ENCODE results near the gene KIF1A. TPM values are rescaled to one million over a fixed set of nuclear protein-coding genes. Genes with fewer than 3 reads are reported as not detected.

The KIF1A gene
- total and polyA plus RNA-seq, 2 of the 13 experiments (the other 11 are each of a cell fraction or from before 2014, with no cell fraction given) = 0.01 TPM; not detected in 1

GRCh38 chr2:240752209-240752608 lies 67.8 kb downstream of the KIF1A start (continued):
- TF ChIP-seq RARG (CRISPR knock-in tag; IDR thresholded peaks at IDR 0.05; ENCODE audit: low read depth) = no peak
- no peak for TF ChIP-seq ZNF441 (CRISPR knock-in tag; IDR thresholded peaks at IDR 0.05; ENCODE audit: borderline replicate concordance)
- no peak for TF ChIP-seq ZNF777 (CRISPR knock-in tag; IDR thresholded peaks at IDR 0.05)
- TF ChIP-seq, protein P1, sequence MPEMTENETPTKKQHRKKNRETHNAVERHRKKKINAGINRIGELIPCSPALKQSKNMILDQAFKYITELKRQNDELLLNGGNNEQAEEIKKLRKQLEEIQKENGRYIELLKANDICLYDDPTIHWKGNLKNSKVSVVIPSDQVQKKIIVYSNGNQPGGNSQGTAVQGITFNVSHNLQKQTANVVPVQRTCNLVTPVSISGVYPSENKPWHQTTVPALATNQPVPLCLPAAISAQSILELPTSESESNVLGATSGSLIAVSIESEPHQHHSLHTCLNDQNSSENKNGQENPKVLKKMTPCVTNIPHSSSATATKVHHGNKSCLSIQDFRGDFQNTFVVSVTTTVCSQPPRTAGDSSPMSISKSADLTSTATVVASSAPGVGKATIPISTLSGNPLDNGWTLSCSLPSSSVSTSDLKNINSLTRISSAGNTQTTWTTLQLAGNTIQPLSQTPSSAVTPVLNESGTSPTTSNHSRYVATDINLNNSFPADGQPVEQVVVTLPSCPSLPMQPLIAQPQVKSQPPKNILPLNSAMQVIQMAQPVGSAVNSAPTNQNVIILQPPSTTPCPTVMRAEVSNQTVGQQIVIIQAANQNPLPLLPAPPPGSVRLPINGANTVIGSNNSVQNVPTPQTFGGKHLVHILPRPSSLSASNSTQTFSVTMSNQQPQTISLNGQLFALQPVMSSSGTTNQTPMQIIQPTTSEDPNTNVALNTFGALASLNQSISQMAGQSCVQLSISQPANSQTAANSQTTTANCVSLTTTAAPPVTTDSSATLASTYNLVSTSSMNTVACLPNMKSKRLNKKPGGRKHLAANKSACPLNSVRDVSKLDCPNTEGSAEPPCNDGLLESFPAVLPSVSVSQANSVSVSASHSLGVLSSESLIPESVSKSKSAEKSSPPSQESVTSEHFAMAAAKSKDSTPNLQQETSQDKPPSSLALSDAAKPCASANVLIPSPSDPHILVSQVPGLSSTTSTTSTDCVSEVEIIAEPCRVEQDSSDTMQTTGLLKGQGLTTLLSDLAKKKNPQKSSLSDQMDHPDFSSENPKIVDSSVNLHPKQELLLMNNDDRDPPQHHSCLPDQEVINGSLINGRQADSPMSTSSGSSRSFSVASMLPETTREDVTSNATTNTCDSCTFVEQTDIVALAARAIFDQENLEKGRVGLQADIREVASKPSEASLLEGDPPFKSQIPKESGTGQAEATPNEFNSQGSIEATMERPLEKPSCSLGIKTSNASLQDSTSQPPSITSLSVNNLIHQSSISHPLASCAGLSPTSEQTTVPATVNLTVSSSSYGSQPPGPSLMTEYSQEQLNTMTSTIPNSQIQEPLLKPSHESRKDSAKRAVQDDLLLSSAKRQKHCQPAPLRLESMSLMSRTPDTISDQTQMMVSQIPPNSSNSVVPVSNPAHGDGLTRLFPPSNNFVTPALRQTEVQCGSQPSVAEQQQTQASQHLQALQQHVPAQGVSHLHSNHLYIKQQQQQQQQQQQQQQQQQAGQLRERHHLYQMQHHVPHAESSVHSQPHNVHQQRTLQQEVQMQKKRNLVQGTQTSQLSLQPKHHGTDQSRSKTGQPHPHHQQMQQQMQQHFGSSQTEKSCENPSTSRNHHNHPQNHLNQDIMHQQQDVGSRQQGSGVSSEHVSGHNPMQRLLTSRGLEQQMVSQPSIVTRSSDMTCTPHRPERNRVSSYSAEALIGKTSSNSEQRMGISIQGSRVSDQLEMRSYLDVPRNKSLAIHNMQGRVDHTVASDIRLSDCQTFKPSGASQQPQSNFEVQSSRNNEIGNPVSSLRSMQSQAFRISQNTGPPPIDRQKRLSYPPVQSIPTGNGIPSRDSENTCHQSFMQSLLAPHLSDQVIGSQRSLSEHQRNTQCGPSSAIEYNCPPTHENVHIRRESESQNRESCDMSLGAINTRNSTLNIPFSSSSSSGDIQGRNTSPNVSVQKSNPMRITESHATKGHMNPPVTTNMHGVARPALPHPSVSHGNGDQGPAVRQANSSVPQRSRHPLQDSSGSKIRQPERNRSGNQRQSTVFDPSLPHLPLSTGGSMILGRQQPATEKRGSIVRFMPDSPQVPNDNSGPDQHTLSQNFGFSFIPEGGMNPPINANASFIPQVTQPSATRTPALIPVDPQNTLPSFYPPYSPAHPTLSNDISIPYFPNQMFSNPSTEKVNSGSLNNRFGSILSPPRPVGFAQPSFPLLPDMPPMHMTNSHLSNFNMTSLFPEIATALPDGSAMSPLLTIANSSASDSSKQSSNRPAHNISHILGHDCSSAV (CRISPR knock-in tag; IDR thresholded peaks at IDR 0.05; ENCODE audit: borderline replicate concordance) = no peak
- TF ChIP-seq, protein P2, sequence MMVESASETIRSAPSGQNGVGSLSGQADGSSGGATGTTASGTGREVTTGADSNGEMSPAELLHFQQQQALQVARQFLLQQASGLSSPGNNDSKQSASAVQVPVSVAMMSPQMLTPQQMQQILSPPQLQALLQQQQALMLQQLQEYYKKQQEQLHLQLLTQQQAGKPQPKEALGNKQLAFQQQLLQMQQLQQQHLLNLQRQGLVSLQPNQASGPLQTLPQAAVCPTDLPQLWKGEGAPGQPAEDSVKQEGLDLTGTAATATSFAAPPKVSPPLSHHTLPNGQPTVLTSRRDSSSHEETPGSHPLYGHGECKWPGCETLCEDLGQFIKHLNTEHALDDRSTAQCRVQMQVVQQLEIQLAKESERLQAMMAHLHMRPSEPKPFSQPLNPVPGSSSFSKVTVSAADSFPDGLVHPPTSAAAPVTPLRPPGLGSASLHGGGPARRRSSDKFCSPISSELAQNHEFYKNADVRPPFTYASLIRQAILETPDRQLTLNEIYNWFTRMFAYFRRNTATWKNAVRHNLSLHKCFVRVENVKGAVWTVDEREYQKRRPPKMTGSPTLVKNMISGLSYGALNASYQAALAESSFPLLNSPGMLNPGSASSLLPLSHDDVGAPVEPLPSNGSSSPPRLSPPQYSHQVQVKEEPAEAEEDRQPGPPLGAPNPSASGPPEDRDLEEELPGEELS (CRISPR knock-in tag; IDR thresholded peaks at IDR 0.05) = no peak
- TF ChIP-seq AGO2 (optimal IDR thresholded peaks at IDR 0.05; ENCODE audit: low read depth, low read length) = no peak
- TF ChIP-seq FOXK1 (CRISPR knock-in tag; IDR thresholded peaks at IDR 0.05; ENCODE audit: borderline replicate concordance, low read depth) = no peak
- TF ChIP-seq DR1 (CRISPR knock-in tag; IDR thresholded peaks at IDR 0.05) = no peak
- no peak for TF ChIP-seq ZNF761 (CRISPR knock-in tag; conservative IDR thresholded peaks at IDR 0.05)
